Epithelial cell of prostate (primary cell): ENCODE data around the gene CALML5.

ENCODE experiments used
- DNase-seq: peaks from one replicate; pipeline ENCODE4 v3.0.0-alpha.2; 2011; ENCODE audit warnings: low read depth, low spot score
- H3K27ac ChIP-seq: fragments of 450-650 bp; 2 replicates; pipeline ENCODE4 v1.5.1; 2017; ENCODE audit warnings: mild to moderate bottlenecking

CALML5 gene

GRCh38 chr10:5519054-5519453 lies 19.7 kb upstream of the CALML5 start:
- DNase-seq: no peak
- no peak overlapping the region for H3K27ac ChIP-seq

- no peak for DNase-seq
- no peak overlapping the region for H3K27ac ChIP-seq
Observed at GRCh38 chr10:5518143-5518542, 18.8 kb upstream of the CALML5 start.

DNA sequence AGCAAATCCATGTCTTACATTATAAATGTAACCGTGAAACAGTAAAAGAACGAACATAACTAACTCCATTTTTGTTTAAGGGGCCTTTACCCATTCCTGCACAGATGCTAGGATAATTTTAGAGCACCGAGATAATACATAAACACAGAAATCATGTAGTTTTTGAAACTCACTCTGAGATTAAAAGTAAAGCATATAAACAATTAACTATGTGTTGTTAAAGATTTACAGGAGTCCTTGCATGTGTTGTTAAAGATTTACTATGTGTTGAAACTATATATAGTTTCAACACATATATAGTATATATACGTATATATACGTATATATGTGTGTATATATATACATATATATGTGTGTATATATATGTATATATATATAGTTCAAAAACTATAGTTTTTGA lies 18.2 kb upstream of the CALML5 start:
- H3K27ac ChIP-seq: no peak overlapping the region
- no peak for DNase-seq

DNA sequence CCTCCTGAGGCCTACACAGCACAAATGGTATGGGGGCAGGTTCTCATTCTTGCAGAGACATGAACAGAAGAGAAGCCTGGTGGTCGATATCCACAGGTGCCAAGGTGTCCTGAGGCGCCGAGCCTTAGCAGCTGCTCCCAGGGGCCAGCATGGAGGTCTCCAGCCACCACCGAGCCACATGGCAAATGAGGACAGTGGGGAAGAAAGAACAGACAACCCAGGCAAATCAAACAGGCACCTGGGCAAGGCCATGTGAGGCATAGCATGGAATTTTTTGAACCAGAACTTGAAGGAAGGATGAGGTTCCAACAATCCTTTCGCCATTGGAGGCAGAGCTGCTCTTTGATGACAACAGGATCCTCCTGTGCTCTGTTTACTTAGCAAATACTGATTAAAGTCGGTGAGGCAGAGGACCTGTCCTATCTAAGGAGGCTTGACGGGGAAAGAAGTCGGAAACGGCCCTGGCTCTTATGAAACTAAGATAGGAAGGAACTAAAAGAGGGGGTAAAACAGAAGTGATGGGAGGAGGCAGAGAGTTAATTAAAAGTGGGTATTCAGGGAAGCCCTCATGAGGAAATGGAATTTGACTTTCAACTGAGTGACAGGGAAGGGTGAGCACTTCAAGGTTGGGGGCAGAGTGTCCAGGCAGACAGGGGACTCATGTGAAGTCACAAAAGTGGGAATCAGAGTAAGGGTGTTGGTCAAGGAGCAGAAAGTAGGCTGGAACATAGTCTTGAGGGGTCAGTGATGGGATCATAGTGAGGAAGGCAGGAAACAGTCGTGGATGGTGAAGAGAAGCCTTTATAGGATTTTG lies 16.8 kb upstream of the CALML5 start:
- no peak for DNase-seq
- no peak overlapping the region for H3K27ac ChIP-seq

DNA sequence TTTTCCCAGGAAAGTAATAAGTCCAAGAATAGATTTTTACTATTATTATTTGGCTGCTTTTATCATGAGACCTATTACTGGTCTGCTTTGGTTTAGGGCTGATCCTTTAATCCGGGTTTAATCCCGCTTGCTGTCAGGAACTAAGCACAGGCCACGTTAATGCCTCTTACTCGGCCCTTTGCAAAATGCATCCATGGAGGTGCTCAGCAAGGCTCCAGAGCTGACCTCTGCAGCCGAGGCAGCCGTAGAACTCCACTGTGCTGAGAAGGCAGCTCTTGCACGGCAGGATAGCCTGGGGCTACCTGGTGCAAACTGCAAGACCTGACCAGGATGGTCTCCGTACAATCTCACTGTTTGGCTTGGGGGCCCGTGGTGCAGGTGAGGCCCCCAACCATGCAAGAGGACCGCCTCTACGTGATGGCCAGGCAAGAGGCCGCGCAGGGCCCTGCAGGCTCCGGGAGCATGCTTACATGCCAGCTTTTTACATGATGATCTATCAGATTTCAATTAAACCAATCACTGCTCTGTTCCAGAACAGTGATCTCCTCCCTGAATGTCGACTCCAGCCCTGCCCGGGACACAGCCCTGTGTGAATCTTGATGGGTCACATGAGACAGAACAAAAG lies 15.0 kb upstream of the CALML5 start:
- DNase-seq: no peak
- no peak overlapping the region for H3K27ac ChIP-seq

- H3K27ac ChIP-seq: no peak overlapping the region
- DNase-seq: no peak
Observed at GRCh38 chr10:5512881-5513612, 13.7 kb upstream of the CALML5 start.

DNA sequence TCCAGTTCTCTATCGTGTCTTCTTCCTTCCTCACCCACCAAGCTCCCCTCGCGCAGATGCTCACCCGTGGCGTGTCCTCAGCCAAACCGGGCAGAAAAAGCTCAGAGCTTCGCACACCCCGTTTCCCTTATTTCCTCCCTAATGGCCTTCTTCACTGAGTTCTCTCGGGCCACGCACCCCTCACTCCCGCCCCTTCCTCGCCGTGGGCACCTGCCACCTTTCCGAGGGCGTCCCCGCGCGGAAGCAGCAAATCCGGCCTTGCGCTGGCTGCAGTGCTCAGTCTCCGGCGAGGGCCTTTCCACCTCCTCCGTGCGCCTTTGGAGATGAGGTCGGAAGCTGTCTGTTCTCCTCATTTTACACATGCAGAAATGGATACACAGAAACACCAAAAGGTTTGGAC lies 13.0 kb upstream of the CALML5 start:
- H3K27ac ChIP-seq: no peak overlapping the region
- DNase-seq: no peak

- DNase-seq: no peak
- H3K27ac ChIP-seq: no peak overlapping the region
Observed at GRCh38 chr10:5511885-5512280, 12.5 kb upstream of the CALML5 start.

GRCh38 chr10:5511231-5511884 lies 12.0 kb upstream of the CALML5 start:
- no peak for DNase-seq

GRCh38 chr10:5510281-5511072 lies 11.1 kb upstream of the CALML5 start:
- H3K27ac ChIP-seq: no peak overlapping the region
- no peak for DNase-seq

More at GRCh38 chr10:5511231-5511884, 12.0 kb upstream of the CALML5 start:
- H3K27ac ChIP-seq: no peak overlapping the region

GRCh38 chr10:5509691-5510090 lies 10.3 kb upstream of the CALML5 start:
- H3K27ac ChIP-seq: no peak overlapping the region

GRCh38 chr10:5509236-5509635 lies 9.9 kb upstream of the CALML5 start:
- DNase-seq: no peak
- no peak overlapping the region for H3K27ac ChIP-seq

More at GRCh38 chr10:5509691-5510090, 10.3 kb upstream of the CALML5 start:
- DNase-seq: no peak

GRCh38 chr10:5508786-5509185 lies 9.4 kb upstream of the CALML5 start:
- DNase-seq: no peak
- H3K27ac ChIP-seq: no peak overlapping the region

DNA sequence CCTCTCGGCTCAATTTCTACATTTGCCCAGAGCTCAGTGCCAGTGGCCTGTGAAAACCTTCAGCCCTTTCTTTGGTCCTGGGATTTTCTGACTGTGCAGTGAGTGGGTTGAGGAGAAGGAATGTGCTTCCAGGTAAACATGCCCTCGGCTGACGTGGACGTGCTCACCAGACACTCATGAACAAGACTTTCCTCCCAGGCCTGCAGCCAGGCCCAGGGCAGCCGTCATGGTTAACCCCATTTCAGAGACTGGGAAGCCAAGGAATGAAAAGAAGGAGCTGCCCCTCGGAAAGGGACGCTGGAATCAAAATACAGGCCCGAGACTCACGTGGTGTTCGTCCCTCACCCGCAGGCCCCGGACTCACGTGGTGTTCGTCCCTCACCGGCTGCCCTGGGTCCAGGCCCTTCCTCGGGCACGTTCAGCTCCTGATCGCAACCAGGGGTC lies 8.8 kb upstream of the CALML5 start:
- H3K27ac ChIP-seq: no peak overlapping the region
- DNase-seq: no peak

DNA sequence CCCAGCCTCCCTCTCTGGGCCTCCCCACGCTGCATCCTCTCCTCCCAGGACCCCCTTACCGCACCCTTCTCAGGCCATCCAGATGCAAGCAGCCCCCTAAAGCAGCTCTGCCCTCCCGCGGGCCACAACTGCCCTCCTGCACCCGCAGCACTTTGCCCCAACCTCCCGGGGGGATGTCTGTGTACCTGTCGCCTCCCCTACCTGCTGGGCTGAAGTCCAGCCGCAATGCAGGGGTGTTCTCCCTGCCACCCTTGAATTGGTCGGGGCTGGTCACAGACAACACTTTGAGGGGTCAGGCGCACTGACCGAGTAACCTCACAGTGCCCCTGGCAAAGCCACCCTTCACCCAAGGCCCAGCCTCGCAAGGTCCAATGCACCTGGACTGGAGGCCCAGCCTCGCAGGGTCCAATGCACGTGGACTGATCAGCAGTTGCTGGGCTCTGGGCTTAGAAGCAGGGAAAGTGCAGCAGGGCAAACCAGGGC lies 8.3 kb upstream of the CALML5 start:
- no peak overlapping the region for H3K27ac ChIP-seq
- DNase-seq: no peak

GRCh38 chr10:5506751-5507648 lies 7.6 kb upstream of the CALML5 start:
- no peak overlapping the region for H3K27ac ChIP-seq
- DNase-seq: no peak

DNA sequence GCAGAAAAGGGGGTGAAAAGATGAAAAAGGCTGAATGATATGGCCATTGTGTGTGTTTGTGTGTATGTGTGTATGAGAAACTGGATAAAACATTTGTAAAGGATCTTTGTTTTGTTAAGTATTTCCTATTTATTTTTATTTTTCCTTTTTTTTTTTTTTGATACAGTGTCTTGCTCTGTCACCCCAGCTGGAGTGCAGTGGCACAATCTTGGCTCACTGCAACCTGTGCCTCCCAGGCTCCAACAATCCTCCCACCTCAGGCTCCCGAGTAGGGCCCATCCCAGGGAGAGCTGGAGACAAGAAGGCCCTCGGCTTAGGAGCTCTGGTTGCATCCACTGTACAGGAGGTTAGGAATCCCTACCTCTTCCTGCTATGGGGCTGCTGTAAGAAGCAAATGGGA lies 6.9 kb upstream of the CALML5 start:
- no peak overlapping the region for H3K27ac ChIP-seq
- no peak for DNase-seq

- H3K27ac ChIP-seq: peak overlapping the region; percentile 22
- peak; percentile 63 for DNase-seq
Observed at GRCh38 chr10:5504146-5505072, 5.0 kb upstream of the CALML5 start.
